Measurements from ENCODE around the gene ITGB2. TPM values are rescaled to one million over a fixed set of nuclear protein-coding genes. Genes with fewer than 3 reads are reported as not detected.
A peak's percentile ranks its signal among the peaks of the same experiment; 100 is the strongest.
"Not testable (repeated sequence)": the region's sequence is repeated elsewhere in the genome, so short reads cannot be mapped to it uniquely, and the experiment has no call there.

ITGB2 gene
- total RNA-seq, 8 experiments from 2014 or later = 0.05 to 0.85 (median 0.56) TPM; not detected in 3

DNA sequence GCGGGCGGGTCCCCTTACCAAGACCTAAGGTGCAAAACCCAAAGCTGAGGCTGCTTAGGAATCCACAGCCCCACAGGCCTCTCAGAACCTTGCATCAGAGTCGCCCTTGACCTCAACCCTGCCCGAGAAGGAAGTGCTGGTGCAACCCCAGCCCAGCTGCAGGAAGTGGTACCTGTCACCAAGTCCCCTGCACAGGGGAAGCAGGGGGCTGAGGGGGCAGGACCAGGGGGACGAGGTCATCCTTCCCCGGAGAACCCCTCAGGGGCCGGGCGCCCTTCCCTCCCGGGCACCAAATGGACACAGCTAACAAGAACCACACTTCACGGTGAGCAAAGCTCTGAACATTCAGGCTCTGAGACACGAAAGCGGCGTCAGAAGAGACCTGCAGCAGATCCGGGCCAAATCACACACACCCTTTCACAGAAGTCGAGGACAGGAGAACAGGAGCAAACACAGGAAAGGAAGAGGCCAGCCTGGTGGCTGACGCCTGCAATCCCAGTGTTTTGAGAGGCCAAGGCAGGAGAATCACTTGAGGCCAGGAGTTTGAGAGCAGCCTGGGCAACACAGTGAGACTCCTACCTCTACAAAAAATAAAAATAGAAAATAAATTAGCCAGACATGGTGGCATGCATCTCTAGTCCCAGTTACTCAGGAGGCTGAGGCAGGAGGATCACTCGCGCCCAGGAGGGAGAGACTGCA, 6.4 kb downstream of the ITGB2 start:
- Histone ChIP-seq H3K4me3 (no peak overlapping the region), H3K27ac (no peak overlapping the region), H3K4me1 (replicated peaks in 1 of 2) (no peaks in the 10 kb centered on the region)
- in situ Hi-C loops (cut with MboI; ENCODE audit: low pct_unique_long_range_greater_than_20kb in 2 of 9, low sequenced_read_pairs in 9 of 9, unreplicated experiment in 9 of 9) = no loop called here
- ATAC-seq (replicated peaks in 6 of 8) = no peak
- WGBS, 10 experiments = 7 to 100% (median 79%) methylated on average over 2 to 7 of the region's 18 CpGs; no CpG with 5 or more reads in 2 of the 10 experiments

- Histone ChIP-seq H3K27ac (no peak overlapping the region), H3K4me3 (no peak overlapping the region), H3K4me1 (replicated peaks in 1 of 2) (no peaks in the 10 kb centered on the region)
- WGBS, 10 experiments = 17% methylated on average over 1 of the region's 7 CpGs; no CpG with 5 or more reads in 9 of the 10 experiments
- in situ Hi-C loops (cut with MboI; ENCODE audit: low pct_unique_long_range_greater_than_20kb in 2 of 9, low sequenced_read_pairs in 9 of 9, unreplicated experiment in 9 of 9) = no loop called here
- ATAC-seq (replicated peaks in 6 of 8) = no peak
Observed at GRCh38 chr21:44913425-44914175, 7.1 kb downstream of the ITGB2 start.

DNA sequence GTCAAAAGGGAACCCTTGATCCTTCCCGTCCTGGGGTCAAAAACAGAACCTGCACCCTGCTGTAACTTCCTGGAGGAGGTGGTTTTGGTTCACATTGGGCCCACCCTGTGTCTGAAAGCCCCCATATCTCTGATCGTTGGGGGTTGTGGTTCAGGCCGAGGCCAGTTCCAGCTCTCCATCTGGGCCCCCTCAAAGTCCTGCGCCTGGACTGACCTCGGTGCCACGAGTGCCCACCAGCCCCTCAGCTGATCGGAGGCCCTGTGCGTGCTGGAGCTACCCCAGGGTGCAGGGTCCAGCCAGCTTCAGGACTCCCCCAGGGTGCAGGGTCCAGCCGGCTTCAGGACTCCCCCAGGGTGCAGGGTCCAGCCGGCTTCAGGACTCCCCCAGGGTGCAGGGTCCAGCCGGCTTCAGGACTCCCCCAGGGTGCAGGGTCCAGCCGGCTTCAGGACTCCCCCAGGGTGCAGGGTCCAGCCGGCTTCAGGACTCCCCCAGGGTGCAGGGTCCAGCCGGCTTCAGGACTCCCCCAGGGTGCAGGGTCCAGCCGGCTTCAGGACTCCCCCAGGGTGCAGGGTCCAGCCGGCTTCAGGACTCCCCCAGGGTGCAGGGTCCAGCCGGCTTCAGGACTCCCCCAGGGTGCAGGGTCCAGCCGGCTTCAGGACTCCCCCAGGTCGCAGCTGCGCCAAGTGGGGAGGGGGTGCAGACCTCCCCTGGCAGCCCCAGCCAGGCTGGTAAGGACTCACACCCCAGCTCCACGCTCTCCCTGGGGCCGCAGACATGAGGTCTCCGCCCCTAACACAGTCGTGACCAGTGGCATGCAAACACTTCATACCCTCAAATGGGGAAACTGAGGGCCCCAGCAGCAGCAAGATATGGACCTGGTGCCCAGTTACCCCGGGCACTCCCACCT, 7.9 kb downstream of the ITGB2 start:
- ATAC-seq (replicated peaks in 6 of 8); H3K27ac ChIP-seq; H3K4me3 ChIP-seq; H3K4me1 ChIP-seq (replicated peaks in 1 of 2); in situ Hi-C loops (cut with MboI; ENCODE audit: low pct_unique_long_range_greater_than_20kb in 2 of 9, low sequenced_read_pairs in 9 of 9, unreplicated experiment in 9 of 9): not testable (repeated sequence)
- 40 to 80% (median 76%) methylated on average over 1 to 6 of the region's 25 CpGs; no CpG with 5 or more reads in 5 of the 10 experiments for WGBS, 10 experiments

- Histone ChIP-seq H3K27ac (no peak overlapping the region), H3K4me3 (no peak overlapping the region), H3K4me1 (replicated peaks in 1 of 2) (no peaks in the 10 kb centered on the region)
- whole genome bisulfite sequencing, 10 experiments = 8 to 50% methylated on average over 1 to 2 of the region's 8 CpGs; no CpG with 5 or more reads in 8 of the 10 experiments
- in situ Hi-C loops (cut with MboI; ENCODE audit: low pct_unique_long_range_greater_than_20kb in 2 of 9, low sequenced_read_pairs in 9 of 9, unreplicated experiment in 9 of 9) = no loop called here
- ATAC-seq (replicated peaks in 6 of 8) = no peak
Observed at GRCh38 chr21:44912158-44912473, 8.6 kb downstream of the ITGB2 start.

GRCh38 chr21:44911384-44912157, 9.1 kb downstream of the ITGB2 start:
- 14 to 81% (median 63%) methylated on average over 2 to 7 of the region's 19 CpGs; no CpG with 5 or more reads in 4 of the 10 experiments for WGBS, 10 experiments
- peak in 5 of 8 experiments; percentile 9 to 59 (median 52) for ATAC-seq (replicated peaks in 6 of 8)
- no peak overlapping the region for H3K27ac ChIP-seq

GRCh38 chr21:44911068-44911383, 9.7 kb downstream of the ITGB2 start:
- H3K27ac ChIP-seq = no peak overlapping the region
- no peak overlapping the region for H3K4me3 ChIP-seq
- ATAC-seq (replicated peaks in 6 of 8) = peak in 1 of 8 experiments; percentile 17
- no peaks in the 10 kb centered on the region for H3K4me1 ChIP-seq (replicated peaks in 1 of 2)
- 70 to 100% methylated on average over 1 to 4 of the region's 10 CpGs; no CpG with 5 or more reads in 8 of the 10 experiments for WGBS, 10 experiments
- in situ Hi-C loops (cut with MboI; ENCODE audit: low pct_unique_long_range_greater_than_20kb in 2 of 9, low sequenced_read_pairs in 9 of 9, unreplicated experiment in 9 of 9) = no loop called here

More at GRCh38 chr21:44911384-44912157, 9.1 kb downstream of the ITGB2 start:
- Histone ChIP-seq H3K4me1 (replicated peaks in 1 of 2) (no peaks in the 10 kb centered on the region), H3K4me3 (no peak overlapping the region)
- in situ Hi-C loops (cut with MboI; ENCODE audit: low pct_unique_long_range_greater_than_20kb in 2 of 9, low sequenced_read_pairs in 9 of 9, unreplicated experiment in 9 of 9) = no loop called here

- ATAC-seq (replicated peaks in 6 of 8) = peak in 1 of 8 experiments; percentile 7
- WGBS, 10 experiments = 0 to 100% (median 66%) methylated on average over 2 to 3 of the region's 27 CpGs; no CpG with 5 or more reads in 6 of the 10 experiments
- in situ Hi-C loops (cut with MboI; ENCODE audit: low pct_unique_long_range_greater_than_20kb in 2 of 9, low sequenced_read_pairs in 9 of 9, unreplicated experiment in 9 of 9) = no loop called here
- Histone ChIP-seq H3K27ac (no peak overlapping the region), H3K4me1 (replicated peaks in 1 of 2) (no peaks in the 10 kb centered on the region), H3K4me3 (no peak overlapping the region)
Observed at GRCh38 chr21:44910229-44911067, 10.3 kb downstream of the ITGB2 start.

- Histone ChIP-seq H3K4me1 (replicated peaks in 1 of 2) (no peaks in the 10 kb centered on the region), H3K4me3 (no peak overlapping the region), H3K27ac (no peak overlapping the region)
- WGBS, 10 experiments = 59 to 100% (median 85%) methylated on average over 1 to 9 of the region's 9 CpGs; no CpG with 5 or more reads in 5 of the 10 experiments
- in situ Hi-C loops (cut with MboI; ENCODE audit: low pct_unique_long_range_greater_than_20kb in 2 of 9, low sequenced_read_pairs in 9 of 9, unreplicated experiment in 9 of 9) = no loop called here
- ATAC-seq (replicated peaks in 6 of 8) = no peak
Observed at GRCh38 chr21:44909719-44910118, 11.0 kb downstream of the ITGB2 start.

DNA sequence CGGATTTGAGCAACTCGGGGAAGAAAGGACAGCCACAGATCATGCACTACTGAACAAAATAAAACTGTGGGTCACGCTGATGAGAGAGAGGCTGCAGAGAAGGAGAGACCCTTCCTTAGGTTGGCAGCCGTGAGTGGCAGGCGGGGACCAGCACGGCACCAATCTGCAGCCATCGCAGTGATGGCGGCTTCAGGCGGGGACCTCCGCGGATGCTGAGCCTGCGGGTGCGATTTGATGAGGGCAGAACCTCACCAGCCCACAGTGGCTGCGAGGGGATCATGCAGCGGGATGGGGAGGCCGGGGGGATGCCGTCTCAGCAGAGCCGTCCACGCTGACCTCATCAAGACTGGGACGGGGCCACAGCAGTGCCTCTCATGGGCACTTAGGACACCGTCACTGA, 11.8 kb downstream of the ITGB2 start:
- peak in 2 of 8 experiments; percentile 15 to 16 for ATAC-seq (replicated peaks in 6 of 8)

DNA sequence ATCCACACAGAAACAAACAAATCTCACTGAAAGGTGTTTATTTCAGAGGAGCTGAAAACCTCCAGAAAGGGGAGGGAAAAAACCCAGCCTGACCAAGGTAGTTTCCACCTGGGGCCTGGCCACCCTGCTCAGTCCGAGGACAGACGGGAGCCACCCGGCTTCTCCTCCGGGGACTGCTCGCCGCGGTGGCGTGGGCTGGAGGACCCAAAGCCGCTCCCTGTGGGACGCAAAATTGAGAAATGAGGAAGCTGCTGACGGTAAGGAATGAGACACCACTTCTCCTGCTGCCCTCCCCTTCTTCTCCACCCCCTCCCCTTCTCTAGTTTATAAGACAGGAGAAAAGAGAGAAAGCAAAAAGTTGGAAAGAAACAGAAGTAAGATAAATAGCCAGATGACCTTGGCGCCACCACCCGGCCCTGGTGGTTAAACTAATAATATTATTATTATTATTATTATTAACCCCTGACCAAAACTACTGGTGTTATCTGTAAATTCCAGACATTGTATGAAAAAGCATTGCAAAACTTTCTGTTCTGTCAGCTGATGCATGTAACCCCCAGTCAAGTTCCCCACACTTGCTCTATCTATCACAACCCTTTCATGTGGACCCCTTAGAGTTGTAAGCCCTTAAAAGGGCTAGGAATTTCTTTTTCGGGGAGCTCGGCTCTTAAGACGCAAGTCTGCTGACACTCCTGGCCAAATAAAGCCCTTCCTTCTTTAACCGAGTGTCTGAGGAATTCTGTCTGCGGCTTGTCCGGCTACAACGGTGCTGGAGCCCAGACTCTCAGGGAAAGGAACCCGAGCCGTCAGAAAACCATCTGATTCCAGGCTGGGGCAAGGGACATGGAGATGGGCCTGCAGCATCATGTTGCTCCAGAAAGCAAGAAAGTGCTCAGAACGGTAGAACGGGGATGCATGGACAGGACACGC, 12.5 kb downstream of the ITGB2 start:
- peak in 1 of 8 experiments; percentile 59 for ATAC-seq (replicated peaks in 6 of 8)
- 0 to 78% (median 47%) methylated on average over 1 to 10 of the region's 25 CpGs; no CpG with 5 or more reads in 2 of the 10 experiments for WGBS, 10 experiments
- Histone ChIP-seq H3K27ac (no peak overlapping the region), H3K4me1 (replicated peaks in 1 of 2) (no peaks in the 10 kb centered on the region), H3K4me3 (no peak overlapping the region)
- in situ Hi-C loops (cut with MboI; ENCODE audit: low pct_unique_long_range_greater_than_20kb in 2 of 9, low sequenced_read_pairs in 9 of 9, unreplicated experiment in 9 of 9) = no loop called here

More for the DNA sequence above, 11.8 kb downstream of the ITGB2 start:
- H3K4me3 ChIP-seq = no peak overlapping the region
- WGBS, 10 experiments = 0 to 90% (median 64%) methylated on average over 1 to 6 of the region's 21 CpGs; no CpG with 5 or more reads in 6 of the 10 experiments
- in situ Hi-C loops (cut with MboI; ENCODE audit: low pct_unique_long_range_greater_than_20kb in 2 of 9, low sequenced_read_pairs in 9 of 9, unreplicated experiment in 9 of 9) = no loop called here
- H3K4me1 ChIP-seq (replicated peaks in 1 of 2) = no peaks in the 10 kb centered on the region
- H3K27ac ChIP-seq = no peak overlapping the region
